Tibial nerve (tissue), 4 donors: ENCODE results near the gene SENP7. TPM values are rescaled to one million over a fixed set of nuclear protein-coding genes. Genes with fewer than 3 reads are reported as not detected.

ENCODE experiments used
- DNase-seq, 2 donors: peaks; one replicate each; pipeline ENCODE4 v3.0.0-alpha.2; 2019; ENCODE audit warnings: low spot score in 2 of 2
- H3K27ac ChIP-seq, 4 donors: fragments of 200-600 bp; sonication (generic) in 3 of 4; one replicate each; pipeline ENCODE4 v1.5.1; 2017 to 2019; ENCODE audit warnings: mild to moderate bottlenecking in 1 of 4
- H3K27me3 ChIP-seq, 2 donors: fragments of 200-600 bp; sonication (generic) in 1 of 2; one replicate each; pipeline versions ENCODE4 v1.5.1 to v1.6.0; 2017 to 2019
- H3K36me3 ChIP-seq, 3 donors: fragments of 200-600 bp; sonication (generic); one replicate each; pipeline ENCODE4 v1.5.1; 2018 to 2019
- H3K4me1 ChIP-seq, 4 donors: fragments of 200-600 bp; sonication (generic) in 3 of 4; one replicate each; pipeline ENCODE4 v1.5.1; 2017 to 2019
- H3K4me3 ChIP-seq, 4 donors: fragments of 200-600 bp; sonication (generic) in 3 of 4; one replicate each; pipeline ENCODE4 v1.5.1; 2017 to 2019; ENCODE audit warnings: mild to moderate bottlenecking in 1 of 4, moderate library complexity in 1 of 4
- H3K9me3 ChIP-seq, 4 donors: fragments of 200-600 bp; sonication (generic) in 3 of 4; one replicate each; pipeline ENCODE4 v1.5.1; 2017 to 2019
- CTCF ChIP-seq, 5 experiments: fragments of 200-600 bp in 3 of 5; fragments of 450-650 bp in 2 of 5; sonication (generic) in 3 of 5; IDR thresholded peaks; one replicate each; pipeline ENCODE4 v1.5.1; 2016 to 2019; ENCODE audit warnings: antibody characterized with exemption in 5 of 5, mild to moderate bottlenecking in 3 of 5, moderate library complexity in 2 of 5
- EP300 ChIP-seq, 2 donors: sonication (generic); formaldehyde crosslinking; IDR thresholded peaks; one replicate each; pipeline ENCODE4 v1.6.1; 2017; ENCODE audit warnings: antibody characterized with exemption in 2 of 2, mild to moderate bottlenecking in 1 of 2
- POLR2A ChIP-seq, 2 donors: fragments of 450-650 bp; IDR thresholded peaks; one replicate each; pipeline ENCODE4 v1.6.1; 2017; ENCODE audit warnings: antibody characterized with exemption in 2 of 2, mild to moderate bottlenecking in 2 of 2, moderate library complexity in 2 of 2
- WGBS, 2 donors: methylation state at CpG; one replicate each; pipeline ENCODE4 v1.1.5; 2018; 5-methylcytosine and 5-hydroxymethylcytosine counted together
- total RNA-seq, 4 donors: library from RNA; depleted of rRNA; stranded (reverse); fragments of >200 nt; gene quantifications; one replicate each; pipeline ENCODE4 v1.1.0, GENCODE V29; 2016

Gene SENP7
- total RNA-seq, 4 donors from 2014 or later: 26.1 to 40.0 (median 36.9) TPM

GRCh38 chr3:101383156-101383575 lies 129.8 kb downstream of the SENP7 start:
- H3K27me3 ChIP-seq: no peaks in the 10 kb centered on the region
- peaks cover 0 to 7% (median 0%) of the 10 kb centered on the region in 3 donors for H3K36me3 ChIP-seq
- H3K9me3 ChIP-seq: peaks cover 0 to 15% (median 3%) of the 10 kb centered on the region in 4 donors
- no peak overlapping the region for H3K27ac ChIP-seq
- peaks cover 0 to 23% (median 0%) of the 10 kb centered on the region in 4 donors for H3K4me1 ChIP-seq
- TF ChIP-seq POLR2A (IDR thresholded peaks at IDR 0.05): no peak
- no peak for TF ChIP-seq EP300 (IDR thresholded peaks at IDR 0.05)
- TF ChIP-seq CTCF (IDR thresholded peaks at IDR 0.05): no peak
- no peak for DNase-seq
- no peak overlapping the region for H3K4me3 ChIP-seq
- WGBS, 2 donors: 51 to 59% methylated on average over 5 of the region's 5 CpGs

GRCh38 chr3:101381809-101382208 lies 131.2 kb downstream of the SENP7 start:
- TF ChIP-seq CTCF (IDR thresholded peaks at IDR 0.05) (peak in 2 of 5 experiments; percentile 12 to 21), EP300 (IDR thresholded peaks at IDR 0.05) (no peak)
- H3K27ac ChIP-seq: no peak overlapping the region
- no peaks in the 10 kb centered on the region for H3K27me3 ChIP-seq
- peaks cover 0 to 7% (median 0%) of the 10 kb centered on the region in 3 donors for H3K36me3 ChIP-seq
- H3K9me3 ChIP-seq: peaks cover 0 to 13% (median 3%) of the 10 kb centered on the region in 4 donors
- H3K4me3 ChIP-seq: no peak overlapping the region
- no peak for DNase-seq
- peaks cover 0 to 32% (median 0%) of the 10 kb centered on the region in 4 donors for H3K4me1 ChIP-seq

GRCh38 chr3:101379658-101380376 lies 133.2 kb downstream of the SENP7 start:
- no peak for TF ChIP-seq EP300 (IDR thresholded peaks at IDR 0.05)
- Histone ChIP-seq H3K27ac (no peak overlapping the region), H3K4me3 (no peak overlapping the region), H3K27me3 (no peaks in the 10 kb centered on the region), H3K36me3 (peaks cover 0 to 7% (median 0%) of the 10 kb centered on the region in 3 donors), H3K4me1 (peaks cover 0 to 26% (median 0%) of the 10 kb centered on the region in 4 donors), H3K9me3 (peaks cover 0 to 13% (median 3%) of the 10 kb centered on the region in 4 donors)
- WGBS, 2 donors: 89 to 91% methylated on average over 3 of the region's 3 CpGs
- DNase-seq: no peak

GRCh38 chr3:101377796-101378195 lies 135.2 kb downstream of the SENP7 start:
- H3K9me3 ChIP-seq: peaks cover 0 to 13% (median 3%) of the 10 kb centered on the region in 4 donors
- TF ChIP-seq CTCF (IDR thresholded peaks at IDR 0.05): no peak

GRCh38 chr3:101377209-101377608 lies 135.8 kb downstream of the SENP7 start:
- Histone ChIP-seq H3K4me3 (no peak overlapping the region), H3K4me1 (peaks cover 0 to 12% (median 0%) of the 10 kb centered on the region in 4 donors), H3K9me3 (peaks cover 0 to 13% (median 3%) of the 10 kb centered on the region in 4 donors), H3K36me3 (no peaks in the 10 kb centered on the region), H3K27ac (peak overlapping the region in 1 of 4 donors; percentile 35), H3K27me3 (no peaks in the 10 kb centered on the region)
- TF ChIP-seq CTCF (IDR thresholded peaks at IDR 0.05) (no peak), POLR2A (IDR thresholded peaks at IDR 0.05) (no peak), EP300 (IDR thresholded peaks at IDR 0.05) (no peak)
- 78 to 79% methylated on average over 4 of the region's 4 CpGs for WGBS, 2 donors
- no peak for DNase-seq

More at GRCh38 chr3:101377796-101378195, 135.2 kb downstream of the SENP7 start:
- DNase-seq: no peak
- Histone ChIP-seq H3K27ac (peak overlapping the region in 1 of 4 donors; percentile 35), H3K36me3 (no peaks in the 10 kb centered on the region), H3K4me3 (no peak overlapping the region), H3K4me1 (peaks cover 0 to 16% (median 0%) of the 10 kb centered on the region in 4 donors), H3K27me3 (no peaks in the 10 kb centered on the region)
- WGBS, 2 donors: 43 to 45% methylated on average over 3 of the region's 3 CpGs
